HepG2 (cell line): Measurements from ENCODE around the gene SLC38A2. TPM values are rescaled to one million over a fixed set of nuclear protein-coding genes. Genes with fewer than 3 reads are reported as not detected.
A peak's percentile ranks its signal among the peaks of the same experiment; 100 is the strongest.

ENCODE experiments used
- CCAR2 ChIP-seq: fragments of 200-400 bp; formaldehyde crosslinking; optimal IDR thresholded peaks from 2 replicates; pipeline ENCODE3; 2018; ENCODE audit warnings: low read depth, mild to moderate bottlenecking, low read length, moderate library complexity
- CREM ChIP-seq, 2 experiments: sonication (generic) in 1 of 2; formaldehyde crosslinking in 1 of 2; IDR thresholded peaks; 2 replicates each; pipeline versions ENCODE4 v1.4.0 to v1.6.1; 2016 to 2020; ENCODE audit warnings: antibody characterized with exemption in 1 of 2, mild to moderate bottlenecking in 1 of 2, missing genetic modification reagents in 1 of 2
- DMAP1 ChIP-seq: IDR thresholded peaks from 2 replicates; pipeline ENCODE4 v1.6.1; 2016
- GABPA ChIP-seq, 2 experiments: IDR thresholded peaks; 2 replicates each; pipeline ENCODE4 v1.6.1; 2011 to 2016; ENCODE audit warnings: low read depth in 2 of 2, low read length in 1 of 2, missing biosample characterization in 1 of 2, missing genetic modification characterization in 1 of 2
- JUN ChIP-seq: sonication (generic); formaldehyde crosslinking; IDR thresholded peaks from 2 replicates; pipeline ENCODE4 v1.4.0; 2020; ENCODE audit warnings: mild to moderate bottlenecking, missing genetic modification reagents
- LCORL ChIP-seq, 2 experiments: fragments of 450-650 bp in 1 of 2; sonication (generic) in 1 of 2; formaldehyde crosslinking in 1 of 2; IDR thresholded peaks; 2 replicates each; pipeline versions ENCODE4 v1.5.0 to v1.6.1; 2017 to 2020; ENCODE audit warnings: antibody characterized with exemption in 1 of 2, missing genetic modification reagents in 1 of 2
- NFYB ChIP-seq: sonication (generic); formaldehyde crosslinking; IDR thresholded peaks from 2 replicates; pipeline ENCODE4 v1.4.0; 2020; ENCODE audit warnings: missing genetic modification reagents
- POGZ ChIP-seq: sonication (generic); formaldehyde crosslinking; IDR thresholded peaks from 2 replicates; pipeline ENCODE4 v1.4.0; 2020; ENCODE audit warnings: mild to moderate bottlenecking, missing genetic modification reagents
- RAD21 ChIP-seq: fragments of 450-650 bp; formaldehyde crosslinking; IDR thresholded peaks from 2 replicates; pipeline ENCODE4 v1.5.0; 2020; ENCODE audit warnings: mild to moderate bottlenecking
- SMARCE1 ChIP-seq: fragments of 450-650 bp; IDR thresholded peaks from 2 replicates; pipeline ENCODE4 v1.6.1; 2017; ENCODE audit warnings: borderline replicate concordance
- TBP ChIP-seq: sonication (generic); formaldehyde crosslinking; IDR thresholded peaks from 2 replicates; pipeline ENCODE4 v1.5.0; 2020; ENCODE audit warnings: missing genetic modification reagents
- ZBTB3 ChIP-seq: sonication (generic); formaldehyde crosslinking; IDR thresholded peaks from 2 replicates; pipeline ENCODE4 v1.4.0; 2020; ENCODE audit warnings: low read depth, mild to moderate bottlenecking, moderate library complexity, missing genetic modification reagents, borderline replicate concordance
- ZFP36L1 ChIP-seq: sonication (generic); formaldehyde crosslinking; IDR thresholded peaks from 2 replicates; pipeline ENCODE4 v1.8.0; 2022; ENCODE audit warnings: mild to moderate bottlenecking, missing genetic modification reagents, moderate library complexity
- ZNF260 ChIP-seq: sonication (generic); formaldehyde crosslinking; IDR thresholded peaks from 2 replicates; pipeline ENCODE4 v1.4.0; 2020; ENCODE audit warnings: missing genetic modification reagents, low read depth, mild to moderate bottlenecking, borderline replicate concordance
- ZNF337 ChIP-seq: sonication (generic); formaldehyde crosslinking; IDR thresholded peaks from 2 replicates; pipeline ENCODE4 v1.5.1; 2020; ENCODE audit warnings: missing genetic modification reagents, low read depth, mild to moderate bottlenecking, borderline replicate concordance
- ZNF430 ChIP-seq: sonication (generic); formaldehyde crosslinking; IDR thresholded peaks from 2 replicates; pipeline ENCODE4 v1.9.0; 2021; ENCODE audit warnings: mild to moderate bottlenecking, missing genetic modification reagents
- ZNF451 ChIP-seq: sonication (generic); formaldehyde crosslinking; IDR thresholded peaks from 2 replicates; pipeline ENCODE4 v1.5.0; 2020; ENCODE audit warnings: mild to moderate bottlenecking, missing genetic modification reagents
- ZNF460 ChIP-seq: sonication (generic); formaldehyde crosslinking; IDR thresholded peaks from 2 replicates; pipeline ENCODE4 v1.5.1; 2020; ENCODE audit warnings: missing genetic modification reagents, mild to moderate bottlenecking, borderline replicate concordance
- ZNF713 ChIP-seq: sonication (generic); formaldehyde crosslinking; IDR thresholded peaks from 2 replicates; pipeline ENCODE4 v1.4.0; 2020; ENCODE audit warnings: mild to moderate bottlenecking, missing genetic modification reagents
- polyA plus RNA-seq, 8 experiments: library from polyadenylated mRNA; depleted of rRNA in 3 of 8; stranded (reverse) in 7 of 8; unstranded in 1 of 8; fragments of >200 nt; fragmentation: Illumina TruSeq in 4 of 8; extraction: Trizol in 4 of 8; gene quantifications; 2 replicates each; pipeline versions ENCODE4 v1.2.1 to v1.2.3, GENCODE V29; 2011 to 2016; ENCODE audit warnings: low read depth in 4 of 8, missing spikeins in 1 of 8, mixed read lengths in 1 of 8; ENCODE audit not compliant: insufficient read depth in 1 of 8
- total RNA-seq, 5 experiments: library from RNA; depleted of rRNA; stranded (reverse); fragments of >200 nt; fragmentation: Illumina TruSeq; extraction: Trizol; gene quantifications; 2 replicates each; pipeline ENCODE4 v1.2.3, GENCODE V29; 2016; ENCODE audit warnings: low read depth in 1 of 5
- TF ChIP-seq, protein P1 (sequence below): sonication (generic); formaldehyde crosslinking; IDR thresholded peaks from 2 replicates; pipeline ENCODE4 v1.4.0; 2020; ENCODE audit warnings: mild to moderate bottlenecking, missing genetic modification reagents
- TF ChIP-seq, protein P2 (sequence below): sonication (generic); formaldehyde crosslinking; IDR thresholded peaks from 2 replicates; pipeline ENCODE4 v1.4.0; 2020; ENCODE audit warnings: missing genetic modification reagents
- TF ChIP-seq, protein P3 (sequence below), 2 experiments: sonication (generic) in 1 of 2; formaldehyde crosslinking in 1 of 2; IDR thresholded peaks; 2 replicates each; pipeline versions ENCODE4 v1.4.0 to v1.6.1; 2016 to 2020; ENCODE audit warnings: borderline replicate concordance in 1 of 2, low read depth in 1 of 2, mild to moderate bottlenecking in 1 of 2, missing genetic modification reagents in 1 of 2

SLC38A2 gene
- total and polyA plus RNA-seq, 2 of the 13 experiments (the other 11 are each of a cell fraction or from before 2014, with no cell fraction given): 368 to 880 TPM

DNA sequence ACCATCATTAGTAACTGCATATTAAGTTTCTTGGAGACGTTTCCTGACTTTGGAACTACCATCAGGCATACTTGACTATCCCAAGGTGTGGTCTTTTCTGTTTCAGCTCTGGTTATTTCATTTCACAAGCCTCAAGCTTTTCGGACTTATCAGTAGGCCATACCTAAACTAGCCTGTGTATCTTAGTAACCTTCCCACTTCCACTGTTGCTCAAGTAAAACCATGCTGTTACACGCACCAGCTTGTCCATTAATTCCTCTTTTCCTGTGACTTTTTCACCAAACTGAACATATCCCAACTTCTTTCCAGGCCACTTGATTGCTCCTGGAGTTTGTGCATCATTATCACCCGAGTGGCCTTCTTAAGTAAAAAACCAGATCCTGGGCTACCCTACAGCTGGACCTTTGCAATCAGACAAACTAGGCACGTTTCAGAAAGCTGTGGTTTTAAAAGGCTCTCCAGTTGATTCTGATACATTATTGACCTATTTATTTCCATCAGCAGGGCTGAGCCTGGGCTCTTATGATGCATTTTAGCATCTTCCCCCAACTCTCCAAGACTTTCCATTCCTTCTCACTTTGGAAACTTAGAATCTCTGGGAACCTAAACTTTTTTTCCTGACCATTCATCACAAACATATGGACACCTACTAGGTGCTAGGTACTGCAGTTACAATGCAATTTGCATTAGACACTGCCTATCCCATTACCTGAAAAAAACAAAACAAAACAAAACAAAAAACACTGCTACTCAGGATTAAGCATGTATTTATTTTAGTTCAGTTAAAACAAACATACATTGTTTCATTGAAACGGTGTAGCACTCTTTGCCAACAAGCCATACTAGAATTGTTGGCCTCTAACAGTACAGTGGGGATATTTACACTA is 14.9 kb downstream of the SLC38A2 start (continued):
- TF ChIP-seq CCAR2: no peak
- no peak for TF ChIP-seq CREM (IDR thresholded peaks at IDR 0.05)
- TF ChIP-seq CREM (CRISPR knock-in tag; IDR thresholded peaks at IDR 0.05): no peak
- 0 out of 2 replicates have a peak, but pooled peaks have one; percentile 4 for TF ChIP-seq LCORL (IDR thresholded peaks at IDR 0.05)
- TF ChIP-seq LCORL (CRISPR knock-in tag; IDR thresholded peaks at IDR 0.05): no peak
- TF ChIP-seq SMARCE1: no peak
- TF ChIP-seq GABPA (IDR thresholded peaks at IDR 0.05; ENCODE audit: low read depth, low read length): no peak
- peak; percentile 43; the same call in 1 of the 2 replicates for TF ChIP-seq GABPA (CRISPR knock-in tag; IDR thresholded peaks at IDR 0.05; ENCODE audit: low read depth)
- 0 out of 2 replicates have a peak, but pooled peaks have one; percentile 37 for TF ChIP-seq ZNF713
- TF ChIP-seq ZFP36L1: no peak
- TF ChIP-seq ZNF451 (CRISPR knock-in tag): no peak
- no peak for TF ChIP-seq NFYB
- TF ChIP-seq ZBTB3 (CRISPR knock-in tag): peak; percentile 71; the same call in 1 of the 2 replicates
- TF ChIP-seq ZNF337 (CRISPR knock-in tag): no peak
- 0 out of 2 replicates have a peak, but pooled peaks have one; percentile 59 for TF ChIP-seq TBP (CRISPR knock-in tag)
- 0 out of 2 replicates have a peak, but pooled peaks have one; percentile 52 for TF ChIP-seq DMAP1 (CRISPR knock-in tag)
- peak; percentile 50; the same call in 1 of the 2 replicates for TF ChIP-seq POGZ (CRISPR knock-in tag)
- TF ChIP-seq ZNF460: no peak; the same call in 1 of the 2 replicates
- peak; percentile 60 for TF ChIP-seq RAD21 (CRISPR knock-in tag)
- TF ChIP-seq, protein P1, sequence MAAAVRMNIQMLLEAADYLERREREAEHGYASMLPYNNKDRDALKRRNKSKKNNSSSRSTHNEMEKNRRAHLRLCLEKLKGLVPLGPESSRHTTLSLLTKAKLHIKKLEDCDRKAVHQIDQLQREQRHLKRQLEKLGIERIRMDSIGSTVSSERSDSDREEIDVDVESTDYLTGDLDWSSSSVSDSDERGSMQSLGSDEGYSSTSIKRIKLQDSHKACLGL (CRISPR knock-in tag): no peak
- peak; percentile 88; the same call in 1 of the 2 replicates for TF ChIP-seq ZNF260 (CRISPR knock-in tag)
- no peak for TF ChIP-seq JUN (CRISPR knock-in tag)
- TF ChIP-seq, protein P2, sequence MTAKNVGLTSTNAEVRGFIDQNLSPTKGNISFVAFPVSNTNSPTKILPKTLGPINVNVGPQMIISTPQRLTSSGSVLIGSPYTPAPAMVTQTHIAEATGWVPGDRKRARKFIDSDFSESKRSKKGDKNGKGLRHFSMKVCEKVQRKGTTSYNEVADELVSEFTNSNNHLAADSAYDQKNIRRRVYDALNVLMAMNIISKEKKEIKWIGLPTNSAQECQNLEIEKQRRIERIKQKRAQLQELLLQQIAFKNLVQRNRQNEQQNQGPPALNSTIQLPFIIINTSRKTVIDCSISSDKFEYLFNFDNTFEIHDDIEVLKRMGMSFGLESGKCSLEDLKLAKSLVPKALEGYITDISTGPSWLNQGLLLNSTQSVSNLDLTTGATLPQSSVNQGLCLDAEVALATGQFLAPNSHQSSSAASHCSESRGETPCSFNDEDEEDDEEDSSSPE (CRISPR knock-in tag): no peak
- TF ChIP-seq, protein P3, sequence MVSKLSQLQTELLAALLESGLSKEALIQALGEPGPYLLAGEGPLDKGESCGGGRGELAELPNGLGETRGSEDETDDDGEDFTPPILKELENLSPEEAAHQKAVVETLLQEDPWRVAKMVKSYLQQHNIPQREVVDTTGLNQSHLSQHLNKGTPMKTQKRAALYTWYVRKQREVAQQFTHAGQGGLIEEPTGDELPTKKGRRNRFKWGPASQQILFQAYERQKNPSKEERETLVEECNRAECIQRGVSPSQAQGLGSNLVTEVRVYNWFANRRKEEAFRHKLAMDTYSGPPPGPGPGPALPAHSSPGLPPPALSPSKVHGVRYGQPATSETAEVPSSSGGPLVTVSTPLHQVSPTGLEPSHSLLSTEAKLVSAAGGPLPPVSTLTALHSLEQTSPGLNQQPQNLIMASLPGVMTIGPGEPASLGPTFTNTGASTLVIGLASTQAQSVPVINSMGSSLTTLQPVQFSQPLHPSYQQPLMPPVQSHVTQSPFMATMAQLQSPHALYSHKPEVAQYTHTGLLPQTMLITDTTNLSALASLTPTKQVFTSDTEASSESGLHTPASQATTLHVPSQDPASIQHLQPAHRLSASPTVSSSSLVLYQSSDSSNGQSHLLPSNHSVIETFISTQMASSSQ (IDR thresholded peaks at IDR 0.05; ENCODE audit: low read depth): no peak
- TF ChIP-seq, protein P3 (CRISPR knock-in tag; IDR thresholded peaks at IDR 0.05; ENCODE audit: borderline replicate concordance): no peak
- TF ChIP-seq ZNF430: peak; percentile 88
